GM19240 (cell line): Measurements from ENCODE around the gene HTT.

Experiments used
- DNase-seq: peaks from one replicate; pipeline ENCODE4 v3.0.0; 2011; ENCODE audit warnings: low spot score; ENCODE audit not compliant: insufficient read length

Gene HTT

GRCh38 chr4:3233391-3234071 is 159.1 kb downstream of the HTT start:
- DNase-seq = no peak

- DNase-seq = no peak
Measured at GRCh38 chr4:3234171-3235029, 159.9 kb downstream of the HTT start.

- no peak for DNase-seq
Measured at GRCh38 chr4:3235030-3235345, 160.5 kb downstream of the HTT start.

- no peak for DNase-seq
Measured at GRCh38 chr4:3235581-3235980, 161.1 kb downstream of the HTT start.

- DNase-seq = no peak
Measured at GRCh38 chr4:3236326-3236878, 161.9 kb downstream of the HTT start.

- no peak for DNase-seq
Measured at GRCh38 chr4:3237266-3237665, 162.8 kb downstream of the HTT start.

GRCh38 chr4:3237712-3238560 is 163.5 kb downstream of the HTT start:
- no peak for DNase-seq

- no peak for DNase-seq
Measured at GRCh38 chr4:3238721-3239120, 164.2 kb downstream of the HTT start.

- no peak for DNase-seq
Measured at GRCh38 chr4:3239303-3239702, 164.8 kb downstream of the HTT start.

GRCh38 chr4:3239998-3240920 is 165.8 kb downstream of the HTT start:
- no peak for DNase-seq

- no peak for DNase-seq
Measured at GRCh38 chr4:3240936-3241522, 166.5 kb downstream of the HTT start.

- no peak for DNase-seq
Measured at GRCh38 chr4:3241898-3242524, 167.5 kb downstream of the HTT start.

GRCh38 chr4:3243136-3243780 is 168.8 kb downstream of the HTT start:
- DNase-seq = no peak

GRCh38 chr4:3244002-3244401 is 169.5 kb downstream of the HTT start:
- DNase-seq = no peak

- no peak for DNase-seq
Measured at GRCh38 chr4:3244747-3245146, 170.3 kb downstream of the HTT start.

GRCh38 chr4:3245676-3246075 is 171.2 kb downstream of the HTT start:
- DNase-seq = no peak

- DNase-seq = no peak
Measured at GRCh38 chr4:3246458-3247398, 172.2 kb downstream of the HTT start.
